Stimulated activated naive CD8-positive, alpha-beta T cell treated with anti-CD3 and anti-CD28 coated beads, Interleukin-15, amount 100 ng/mL, for 72 hours (primary cell): Measurements from ENCODE around the gene FGFBP1.
A peak's percentile ranks its signal among the peaks of the same experiment; 100 is the strongest.

Experiments
- ATAC-seq: fragments of 150-1000 bp; cut with Tn5 transposase; 2 replicates; pipeline ENCODE4 v1.10.0; 2021; ENCODE audit warnings: mild to moderate bottlenecking, moderate library complexity
- DNase-seq, 2 donors: peaks; one replicate each; pipeline ENCODE4 v3.0.0; 2021 to 2022
- H3K27ac Mint-ChIP-seq, 2 donors: one replicate each; pipeline ENCODE4 v1.8.0; 2022; ENCODE audit warnings: mild to moderate bottlenecking in 2 of 2, mixed read lengths in 2 of 2, moderate library complexity in 2 of 2
- H3K27me3 Mint-ChIP-seq: one replicate; pipeline ENCODE4 v1.8.0; 2022; ENCODE audit warnings: mixed read lengths
- H3K4me1 Mint-ChIP-seq: one replicate; pipeline ENCODE4 v1.8.0; 2022; ENCODE audit warnings: mild to moderate bottlenecking, mixed read lengths
- H3K4me3 Mint-ChIP-seq, 2 donors: one replicate each; pipeline ENCODE4 v1.8.0; 2022; ENCODE audit warnings: mild to moderate bottlenecking in 2 of 2, mixed read lengths in 2 of 2, moderate library complexity in 1 of 2
- H3K9me3 Mint-ChIP-seq, 2 donors: one replicate each; pipeline ENCODE4 v1.8.0; 2022; ENCODE audit warnings: mixed read lengths in 2 of 2

Gene FGFBP1

DNA sequence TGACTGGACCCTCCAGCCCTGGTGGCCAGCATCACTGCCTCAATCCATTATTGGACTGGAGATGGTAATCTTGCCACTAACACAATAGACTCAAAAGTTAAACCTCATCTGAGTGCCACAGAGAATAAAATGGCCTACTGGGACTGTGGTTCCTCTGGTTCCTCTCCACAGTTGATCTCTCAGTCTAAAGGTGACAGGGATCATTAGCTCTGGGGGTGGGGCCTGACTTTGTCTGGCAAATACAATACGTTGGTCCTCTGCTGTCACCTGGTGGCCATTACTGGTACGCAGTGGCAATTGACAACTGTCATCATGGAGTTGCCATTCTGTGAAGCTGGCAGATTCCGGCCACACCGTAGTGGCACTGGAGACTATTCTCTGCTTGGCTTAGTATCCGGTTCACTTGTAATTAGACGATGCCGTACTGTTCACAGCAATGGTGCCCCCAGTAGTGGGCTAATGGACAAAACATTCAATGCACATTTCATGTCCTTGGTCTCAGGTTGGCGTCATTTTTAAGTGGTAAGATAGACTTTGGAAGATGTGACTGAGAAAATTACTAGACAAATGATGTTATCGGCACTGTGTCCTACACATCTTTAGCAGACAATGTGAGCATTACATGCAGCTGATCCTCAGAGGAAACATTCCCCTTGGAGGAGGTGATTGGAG, 17.8 kb upstream of the FGFBP1 start:
- Mint-ChIP-seq H3K4me1 (peaks cover 38% of the 10 kb centered on the region), H3K27ac (no peak overlapping the region), H3K9me3 (peaks cover 0 to 5% of the 10 kb centered on the region in 2 donors), H3K4me3 (no peak overlapping the region), H3K27me3 (no peaks in the 10 kb centered on the region)
- DNase-seq = peak; percentile 77 to 84
- peak; percentile 87 for ATAC-seq

GRCh38 chr4:15955670-15956069, 17.1 kb upstream of the FGFBP1 start:
- Mint-ChIP-seq H3K9me3 (peaks cover 0 to 5% of the 10 kb centered on the region in 2 donors), H3K4me3 (no peak overlapping the region), H3K27ac (no peak overlapping the region), H3K27me3 (no peaks in the 10 kb centered on the region), H3K4me1 (peaks cover 32% of the 10 kb centered on the region)
- ATAC-seq (no peak), DNase-seq (no peak)

GRCh38 chr4:15953625-15954024, 15.1 kb upstream of the FGFBP1 start:
- no peak overlapping the region for H3K4me3 Mint-ChIP-seq
- peaks cover 0 to 5% of the 10 kb centered on the region in 2 donors for H3K9me3 Mint-ChIP-seq
- ATAC-seq = no peak
- no peak overlapping the region for H3K27ac Mint-ChIP-seq
- no peak for DNase-seq
- H3K27me3 Mint-ChIP-seq = no peaks in the 10 kb centered on the region
- H3K4me1 Mint-ChIP-seq = peaks cover 20% of the 10 kb centered on the region

DNA sequence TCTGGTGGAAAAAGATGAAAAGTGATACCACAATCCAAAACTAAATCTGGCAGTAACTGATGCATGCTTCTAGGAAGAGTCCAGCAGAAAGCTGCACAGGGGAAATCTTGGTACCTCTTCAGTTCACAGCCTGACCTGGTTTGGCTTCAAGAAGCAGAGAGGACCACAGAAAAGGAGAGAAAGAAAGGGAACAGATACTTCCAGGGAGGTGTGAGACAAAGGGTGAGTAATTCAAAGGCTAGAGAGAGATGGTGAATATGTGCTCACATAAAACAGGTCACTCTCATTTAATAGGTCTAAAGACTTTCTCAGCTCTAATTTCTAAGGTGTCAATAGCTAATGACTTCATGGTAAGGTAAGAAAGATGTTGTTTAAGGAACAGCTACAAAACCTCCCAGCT, 13.2 kb upstream of the FGFBP1 start:
- peaks cover 15% of the 10 kb centered on the region for H3K4me1 Mint-ChIP-seq
- H3K9me3 Mint-ChIP-seq = peaks cover 0 to 5% of the 10 kb centered on the region in 2 donors
- H3K27ac Mint-ChIP-seq = no peak overlapping the region
- no peaks in the 10 kb centered on the region for H3K27me3 Mint-ChIP-seq
- H3K4me3 Mint-ChIP-seq = no peak overlapping the region
- DNase-seq (no peak), ATAC-seq (no peak)

DNA sequence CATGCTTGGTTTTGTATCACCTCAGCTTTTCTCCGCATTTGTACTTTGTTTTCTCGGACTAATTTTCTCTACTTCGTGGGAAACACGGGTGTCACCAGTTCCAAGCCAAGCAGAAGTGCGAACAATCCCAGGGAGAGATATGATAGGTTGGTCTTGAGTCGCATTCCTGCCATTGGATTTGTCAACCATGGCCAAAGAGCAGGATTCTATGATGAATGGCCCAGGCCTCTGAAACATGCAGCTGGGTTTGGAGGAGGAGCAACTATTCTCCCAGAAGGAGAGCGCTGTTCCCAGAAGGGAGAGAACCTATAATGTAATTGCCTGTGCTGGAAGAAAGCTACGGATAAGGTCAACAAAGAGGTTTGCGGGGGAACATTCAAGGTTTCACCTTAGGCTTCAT, 10.3 kb upstream of the FGFBP1 start:
- peaks cover 6% of the 10 kb centered on the region for H3K4me1 Mint-ChIP-seq
- H3K27me3 Mint-ChIP-seq = peaks cover 8% of the 10 kb centered on the region
- no peaks in the 10 kb centered on the region for H3K9me3 Mint-ChIP-seq
- no peak for DNase-seq
- H3K4me3 Mint-ChIP-seq = no peak overlapping the region
- ATAC-seq = no peak
- H3K27ac Mint-ChIP-seq = no peak overlapping the region

GRCh38 chr4:15947684-15948083, 9.1 kb upstream of the FGFBP1 start:
- Mint-ChIP-seq H3K9me3 (no peaks in the 10 kb centered on the region), H3K27me3 (peaks cover 8% of the 10 kb centered on the region), H3K27ac (no peak overlapping the region), H3K4me3 (no peak overlapping the region), H3K4me1 (peaks cover 6% of the 10 kb centered on the region)
- ATAC-seq = no peak
- DNase-seq = no peak

DNA sequence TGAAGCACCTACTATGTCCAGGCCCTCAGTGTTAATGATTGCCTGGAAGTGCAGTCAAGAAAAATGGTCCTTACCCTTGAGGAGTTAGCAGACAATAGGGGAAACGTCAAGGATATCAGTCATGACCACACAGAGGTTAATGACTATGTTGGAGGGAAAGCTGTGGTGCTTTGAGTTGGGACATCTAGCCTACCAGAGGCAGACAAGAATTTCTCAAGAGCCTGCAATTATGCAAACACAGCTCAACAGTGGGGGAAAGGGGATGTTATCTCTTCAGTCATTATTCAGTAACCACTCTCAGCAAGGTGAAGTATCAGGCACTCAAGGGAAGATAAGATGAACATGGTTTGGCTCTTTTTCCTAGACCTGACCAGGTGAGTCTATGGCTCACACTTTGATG, 7.0 kb upstream of the FGFBP1 start:
- no peak for DNase-seq
- no peak overlapping the region for H3K4me3 Mint-ChIP-seq
- no peaks in the 10 kb centered on the region for H3K9me3 Mint-ChIP-seq
- no peak for ATAC-seq
- H3K4me1 Mint-ChIP-seq = no peaks in the 10 kb centered on the region
- H3K27me3 Mint-ChIP-seq = peaks cover 13% of the 10 kb centered on the region
- no peak overlapping the region for H3K27ac Mint-ChIP-seq

- ATAC-seq (no peak), DNase-seq (no peak)
- H3K9me3 Mint-ChIP-seq = no peaks in the 10 kb centered on the region
- no peak overlapping the region for H3K4me3 Mint-ChIP-seq
- peaks cover 16% of the 10 kb centered on the region for H3K27me3 Mint-ChIP-seq
- H3K27ac Mint-ChIP-seq = no peak overlapping the region
- no peaks in the 10 kb centered on the region for H3K4me1 Mint-ChIP-seq
These were observed 6.4 kb upstream of the FGFBP1 start for GRCh38 chr4:15944895-15945294.

- Mint-ChIP-seq H3K4me1 (peaks cover 6% of the 10 kb centered on the region), H3K27me3 (peaks cover 22% of the 10 kb centered on the region), H3K9me3 (no peaks in the 10 kb centered on the region), H3K27ac (no peak overlapping the region), H3K4me3 (no peak overlapping the region)
- no peak for DNase-seq
- ATAC-seq = no peak
These were observed 3.7 kb upstream of the FGFBP1 start for GRCh38 chr4:15942283-15942682.

DNA sequence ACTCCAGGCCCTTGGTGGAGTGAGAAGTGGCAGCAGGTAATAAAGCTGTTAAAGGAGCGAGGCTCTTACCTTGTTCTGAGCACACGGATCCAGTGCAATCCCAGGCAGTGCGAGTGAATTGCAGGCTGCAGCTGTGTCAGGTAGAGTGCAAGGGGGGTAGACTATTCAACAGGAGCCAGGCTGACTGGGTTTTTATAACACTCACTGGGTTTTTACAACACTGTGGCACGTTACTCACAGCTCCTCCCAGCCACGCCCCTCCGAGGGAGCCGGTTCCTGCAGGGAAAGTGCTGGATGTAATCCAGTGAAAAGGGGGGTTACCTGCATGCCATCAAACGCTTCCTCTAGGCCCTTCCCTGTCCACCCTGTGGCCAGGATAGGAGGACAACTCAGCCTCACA, 358 bp downstream of the FGFBP1 start:
- DNase-seq (no peak), ATAC-seq (no peak)
- Mint-ChIP-seq H3K4me3 (no peak overlapping the region), H3K27me3 (peaks cover 15% of the 10 kb centered on the region), H3K4me1 (peaks cover 12% of the 10 kb centered on the region), H3K9me3 (no peaks in the 10 kb centered on the region), H3K27ac (no peak overlapping the region)

- Mint-ChIP-seq H3K27me3 (peaks cover 22% of the 10 kb centered on the region), H3K9me3 (no peaks in the 10 kb centered on the region), H3K4me3 (no peak overlapping the region), H3K27ac (no peak overlapping the region), H3K4me1 (peaks cover 13% of the 10 kb centered on the region)
- ATAC-seq (no peak), DNase-seq (no peak)
These were observed 2.0 kb downstream of the FGFBP1 start for GRCh38 chr4:15936495-15936894.

DNA sequence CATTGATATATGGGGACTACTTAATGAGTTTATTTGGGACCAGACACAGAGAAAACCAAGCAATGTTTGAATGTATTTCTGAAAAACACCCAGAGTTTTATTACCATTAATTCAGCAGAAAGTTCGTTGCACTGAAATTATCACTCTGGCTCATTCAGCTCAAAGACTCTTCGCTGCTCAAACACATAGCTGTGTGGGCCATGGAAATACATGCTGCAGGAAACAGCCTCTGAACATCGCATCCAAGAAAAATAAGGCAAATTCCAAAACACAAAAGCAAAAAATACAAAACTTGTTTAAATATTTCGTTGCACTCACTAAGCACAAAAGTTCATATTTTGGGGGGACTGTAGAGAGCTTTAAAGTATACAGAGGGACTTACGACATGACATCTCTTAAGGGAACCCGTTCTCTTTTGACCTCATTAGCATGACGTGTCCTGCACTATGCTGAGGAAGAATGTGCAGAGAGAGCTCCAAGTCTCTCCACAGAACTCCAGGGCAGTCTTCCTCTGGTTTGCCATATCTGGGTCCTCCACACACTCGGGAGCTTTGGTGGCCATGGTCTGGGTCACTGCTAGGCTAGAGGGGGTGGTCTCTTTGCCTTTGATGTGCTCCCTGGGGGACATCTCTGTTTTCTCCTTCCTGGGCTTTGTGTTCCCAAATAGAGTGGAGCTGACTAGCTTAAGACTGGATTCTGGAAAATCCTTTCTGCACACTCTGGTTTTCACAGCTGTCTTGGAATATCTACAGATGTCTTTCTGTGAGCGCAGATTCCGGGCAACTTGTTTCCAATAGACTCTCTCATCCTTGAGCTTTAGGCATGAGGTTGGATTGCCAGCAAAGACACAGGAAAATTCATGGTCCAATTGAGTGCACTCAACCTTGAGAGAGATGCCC, 2.8 kb downstream of the FGFBP1 start:
- H3K27me3 Mint-ChIP-seq = peaks cover 26% of the 10 kb centered on the region
- no peak overlapping the region for H3K27ac Mint-ChIP-seq
- no peaks in the 10 kb centered on the region for H3K9me3 Mint-ChIP-seq
- H3K4me3 Mint-ChIP-seq = no peak overlapping the region
- no peak for DNase-seq
- H3K4me1 Mint-ChIP-seq = peaks cover 20% of the 10 kb centered on the region
- ATAC-seq = no peak

DNA sequence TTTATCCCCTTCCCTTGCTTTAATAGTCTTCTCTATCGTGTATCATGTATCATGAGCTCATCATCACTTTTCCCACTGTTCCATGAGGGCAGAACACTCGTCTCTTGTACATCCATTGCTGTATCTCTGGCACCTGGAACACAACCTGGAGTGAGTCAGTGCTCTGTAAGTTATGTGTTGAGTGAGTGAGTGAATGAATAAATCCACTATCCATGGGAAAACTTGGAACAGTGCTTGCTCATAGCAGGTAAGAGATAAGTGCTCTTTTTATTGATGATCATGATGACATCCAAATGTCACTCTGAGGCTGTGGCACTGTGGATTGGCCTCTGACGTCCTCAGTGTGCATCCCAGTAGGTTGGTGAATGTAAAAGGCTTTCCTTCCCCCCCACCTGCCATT, 4.3 kb downstream of the FGFBP1 start:
- ATAC-seq (no peak), DNase-seq (no peak)
- H3K27ac Mint-ChIP-seq = no peak overlapping the region
- H3K4me1 Mint-ChIP-seq = peaks cover 35% of the 10 kb centered on the region
- no peaks in the 10 kb centered on the region for H3K9me3 Mint-ChIP-seq
- H3K27me3 Mint-ChIP-seq = peaks cover 26% of the 10 kb centered on the region
- no peak overlapping the region for H3K4me3 Mint-ChIP-seq

- H3K4me1 Mint-ChIP-seq = peaks cover 29% of the 10 kb centered on the region
- no peak overlapping the region for H3K27ac Mint-ChIP-seq
- DNase-seq (no peak), ATAC-seq (no peak)
- H3K4me3 Mint-ChIP-seq = no peak overlapping the region
- no peaks in the 10 kb centered on the region for H3K9me3 Mint-ChIP-seq
- H3K27me3 Mint-ChIP-seq = peaks cover 19% of the 10 kb centered on the region
These were observed 6.9 kb downstream of the FGFBP1 start for GRCh38 chr4:15931451-15932210.

- DNase-seq (no peak), ATAC-seq (peak; percentile 27)
- H3K4me3 Mint-ChIP-seq = peak overlapping the region in 1 of 2 donors; percentile 27
- no peaks in the 10 kb centered on the region for H3K9me3 Mint-ChIP-seq
- peaks cover 29% of the 10 kb centered on the region for H3K4me1 Mint-ChIP-seq
- H3K27ac Mint-ChIP-seq = no peak overlapping the region
- H3K27me3 Mint-ChIP-seq = peaks cover 19% of the 10 kb centered on the region
These were observed 8.2 kb downstream of the FGFBP1 start for GRCh38 chr4:15930314-15930713.

- peak; percentile 70 for ATAC-seq
- no peak for DNase-seq
- H3K4me3 Mint-ChIP-seq = peak overlapping the region in 1 of 2 donors; percentile 21
- H3K9me3 Mint-ChIP-seq = no peaks in the 10 kb centered on the region
- H3K27me3 Mint-ChIP-seq = peaks cover 22% of the 10 kb centered on the region
- no peak overlapping the region for H3K27ac Mint-ChIP-seq
- H3K4me1 Mint-ChIP-seq = peaks cover 29% of the 10 kb centered on the region
These were observed 9.0 kb downstream of the FGFBP1 start for GRCh38 chr4:15929540-15929939.
